Measurements from ENCODE around the gene GRAMD2B. TPM values are rescaled to one million over a fixed set of nuclear protein-coding genes. Genes with fewer than 3 reads are reported as not detected.

GRAMD2B gene
- total RNA-seq, 1 experiment from 2014 or later = 7.2 TPM

- no peak overlapping the region for H3K4me2 ChIP-seq (ENCODE audit: low read length)
- POLR2A ChIA-PET = no interaction called here
- H3K79me2 ChIP-seq (ENCODE audit: insufficient read depth, low read length) = 0 out of 2 replicates have a peak, but pooled peaks cover 4% of the 10 kb centered on the region
- H3K4me1 ChIP-seq (ENCODE audit: control insufficient read depth in 1 of 2, insufficient read depth in 2 of 2, low read length in 2 of 2) = peaks cover 0 to 8% of the 10 kb centered on the region in 2 experiments; a peak in 1 of 4 replicates
- DNase-seq (ENCODE audit: low read depth, low spot score) (no peak), ATAC-seq (no peak)
- CTCF ChIA-PET = no interaction called here
- H3K9me2 ChIP-seq (ENCODE audit: insufficient read depth) = no peaks in the 10 kb centered on the region
- no peak overlapping the region for H3K9ac ChIP-seq (ENCODE audit: low read length)
- H3K27ac ChIP-seq (ENCODE audit: low read depth, low read length) = no peak overlapping the region
- H3K36me3 ChIP-seq (ENCODE audit: control insufficient read depth in 1 of 2, insufficient read depth in 2 of 2, low read length in 2 of 2) = no peaks in the 10 kb centered on the region
- H3K4me3 ChIP-seq (replicated peaks in 1 of 2; ENCODE audit: low read depth in 1 of 2, low read length in 2 of 2) = no peak overlapping the region
- no peak for TF ChIP-seq EZH2phosphoT487 (IDR thresholded peaks at IDR 0.05; ENCODE audit: borderline replicate concordance)
- TF ChIP-seq TCF7L2 (IDR thresholded peaks at IDR 0.05; ENCODE audit: borderline replicate concordance, extremely low read depth, insufficient read depth, insufficient read length) = no peak
- TF ChIP-seq, protein P1, sequence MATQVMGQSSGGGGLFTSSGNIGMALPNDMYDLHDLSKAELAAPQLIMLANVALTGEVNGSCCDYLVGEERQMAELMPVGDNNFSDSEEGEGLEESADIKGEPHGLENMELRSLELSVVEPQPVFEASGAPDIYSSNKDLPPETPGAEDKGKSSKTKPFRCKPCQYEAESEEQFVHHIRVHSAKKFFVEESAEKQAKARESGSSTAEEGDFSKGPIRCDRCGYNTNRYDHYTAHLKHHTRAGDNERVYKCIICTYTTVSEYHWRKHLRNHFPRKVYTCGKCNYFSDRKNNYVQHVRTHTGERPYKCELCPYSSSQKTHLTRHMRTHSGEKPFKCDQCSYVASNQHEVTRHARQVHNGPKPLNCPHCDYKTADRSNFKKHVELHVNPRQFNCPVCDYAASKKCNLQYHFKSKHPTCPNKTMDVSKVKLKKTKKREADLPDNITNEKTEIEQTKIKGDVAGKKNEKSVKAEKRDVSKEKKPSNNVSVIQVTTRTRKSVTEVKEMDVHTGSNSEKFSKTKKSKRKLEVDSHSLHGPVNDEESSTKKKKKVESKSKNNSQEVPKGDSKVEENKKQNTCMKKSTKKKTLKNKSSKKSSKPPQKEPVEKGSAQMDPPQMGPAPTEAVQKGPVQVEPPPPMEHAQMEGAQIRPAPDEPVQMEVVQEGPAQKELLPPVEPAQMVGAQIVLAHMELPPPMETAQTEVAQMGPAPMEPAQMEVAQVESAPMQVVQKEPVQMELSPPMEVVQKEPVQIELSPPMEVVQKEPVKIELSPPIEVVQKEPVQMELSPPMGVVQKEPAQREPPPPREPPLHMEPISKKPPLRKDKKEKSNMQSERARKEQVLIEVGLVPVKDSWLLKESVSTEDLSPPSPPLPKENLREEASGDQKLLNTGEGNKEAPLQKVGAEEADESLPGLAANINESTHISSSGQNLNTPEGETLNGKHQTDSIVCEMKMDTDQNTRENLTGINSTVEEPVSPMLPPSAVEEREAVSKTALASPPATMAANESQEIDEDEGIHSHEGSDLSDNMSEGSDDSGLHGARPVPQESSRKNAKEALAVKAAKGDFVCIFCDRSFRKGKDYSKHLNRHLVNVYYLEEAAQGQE (IDR thresholded peaks at IDR 0.05; ENCODE audit: low read depth) = no peak
- TF ChIP-seq EZH2 (IDR thresholded peaks at IDR 0.05) = no peak
- no peak for TF ChIP-seq RAD21 (IDR thresholded peaks at IDR 0.05; ENCODE audit: low read depth)
- TF ChIP-seq CBX3 (IDR thresholded peaks at IDR 0.05; ENCODE audit: low read depth) = no peak
- no peak for TF ChIP-seq SP1 (IDR thresholded peaks at IDR 0.05; ENCODE audit: low read depth)
- intact Hi-C loops (cut with micrococcal nuclease) = no loop called here
- BruUV-seq (replicated peaks) = no TSS peak
- no peaks in the 10 kb centered on the region for H3K27me3 ChIP-seq (ENCODE audit: insufficient read depth, low read length)
- RAD21 ChIA-PET (ENCODE audit: low non-redundant PET in 1 of 2, low total read pairs in 2 of 2, uncharacterized antibody in 2 of 2, unreplicated experiment in 2 of 2) = no interaction called here
- no peaks in the 10 kb centered on the region for H3K9me3 ChIP-seq (ENCODE audit: control insufficient read depth in 1 of 2, insufficient read depth in 1 of 2, low read depth in 1 of 2, low read length in 2 of 2)
- no peak overlapping the region for H2AFZ ChIP-seq (ENCODE audit: low read depth, low read length, poor library complexity, severe bottlenecking)
- H4K20me1 ChIP-seq (ENCODE audit: insufficient read depth) = no peaks in the 10 kb centered on the region
These were observed 10.5 kb downstream of the GRAMD2B start for GRCh38 chr5:126433701-126434100.
